AG09309 (cell line): Measurements from ENCODE around the gene WFDC5.
"Not testable (repeated sequence)": the region's sequence is repeated elsewhere in the genome, so short reads cannot be mapped to it uniquely, and the experiment has no call there.

ENCODE experiments used
- DNase-seq: peaks from one replicate; pipeline ENCODE4 v3.0.0-alpha.2; 2010; ENCODE audit warnings: low read depth
- H3K4me3 ChIP-seq: 2 replicates; pipeline ENCODE4 v1.5.1; 2011; ENCODE audit warnings: mild to moderate bottlenecking, low read depth, low read length, moderate library complexity; ENCODE audit not compliant: control insufficient read depth
- CTCF ChIP-seq: IDR thresholded peaks from 2 replicates; pipeline ENCODE4 v1.5.1; 2011; ENCODE audit warnings: mild to moderate bottlenecking, low read depth, low read length, inconsistent platforms; ENCODE audit not compliant: insufficient read depth, control insufficient read depth; ENCODE audit errors: missing control alignments

Gene WFDC5

GRCh38 chr20:45153147-45153546 is 38.2 kb upstream of the WFDC5 start:
- no peak for TF ChIP-seq CTCF
- DNase-seq = no peak
- H3K4me3 ChIP-seq = no peak overlapping the region

GRCh38 chr20:45152405-45152804 is 37.4 kb upstream of the WFDC5 start:
- no peak for TF ChIP-seq CTCF
- DNase-seq = no peak
- no peak overlapping the region for H3K4me3 ChIP-seq

- no peak for TF ChIP-seq CTCF
- no peak for DNase-seq
- no peak overlapping the region for H3K4me3 ChIP-seq
These were observed 34.1 kb upstream of the WFDC5 start for GRCh38 chr20:45149062-45149461.

- DNase-seq = no peak
- H3K4me3 ChIP-seq = no peak overlapping the region
- no peak for TF ChIP-seq CTCF
These were observed 25.9 kb upstream of the WFDC5 start for GRCh38 chr20:45140836-45141235.

- H3K4me3 ChIP-seq, DNase-seq: not testable (repeated sequence)
These were observed 24.9 kb upstream of the WFDC5 start for GRCh38 chr20:45139733-45140375.

GRCh38 chr20:45138561-45139300 is 23.8 kb upstream of the WFDC5 start:
- no peak overlapping the region for H3K4me3 ChIP-seq
- no peak for DNase-seq
- peak; percentile 67 for TF ChIP-seq CTCF

- DNase-seq = no peak
- no peak for TF ChIP-seq CTCF
These were observed 21.9 kb upstream of the WFDC5 start for GRCh38 chr20:45136911-45137310.

More at GRCh38 chr20:45136911-45137310, 21.9 kb upstream of the WFDC5 start:
- H3K4me3 ChIP-seq = no peak overlapping the region
